NCI-H1417 (cell line): ENCODE measurements around the gene NPFF.
"Not testable (repeated sequence)": the region's sequence is repeated elsewhere in the genome, so short reads cannot be mapped to it uniquely, and the experiment has no call there.

ENCODE experiments used
- DNase-seq, 3 experiments: peaks; one replicate each; lab custom pipeline; 2025; lab: John Stamatoyannopoulos, UW

Gene NPFF

GRCh38 chr12:53506881-53507602, at the start of gene NPFF:
Gene NPFF (minus strand): TSS chr12:53507484. CDS start chr12:53507474, 10 bp downstream.
- DNase-seq = no peak

GRCh38 chr12:53552361-53553327, 45.4 kb upstream of the NPFF start:
- no peak for DNase-seq

GRCh38 chr12:53551889-53552291, 44.6 kb upstream of the NPFF start:
- no peak for DNase-seq

DNA sequence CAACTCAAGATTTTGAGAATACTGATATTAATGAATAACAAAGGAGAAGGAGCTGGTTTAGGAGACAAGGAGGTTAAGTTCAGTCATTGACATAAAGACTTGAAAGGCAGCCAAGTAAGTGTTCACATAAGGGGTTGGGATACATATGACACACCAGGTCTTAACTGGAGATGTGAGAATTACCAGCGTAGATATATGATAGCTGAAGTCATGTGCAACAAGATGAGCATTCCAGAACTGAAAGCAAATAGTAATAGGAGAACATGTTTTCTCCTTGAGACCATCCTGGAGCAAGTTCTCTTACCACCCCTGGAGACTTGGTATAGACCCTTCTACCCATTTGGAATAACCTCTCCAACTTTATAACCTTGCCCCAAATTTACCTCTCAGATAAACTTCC, 43.3 kb upstream of the NPFF start:
- DNase-seq = no peak

GRCh38 chr12:53550131-53550530, 42.8 kb upstream of the NPFF start:
- DNase-seq = not testable (repeated sequence)

DNA sequence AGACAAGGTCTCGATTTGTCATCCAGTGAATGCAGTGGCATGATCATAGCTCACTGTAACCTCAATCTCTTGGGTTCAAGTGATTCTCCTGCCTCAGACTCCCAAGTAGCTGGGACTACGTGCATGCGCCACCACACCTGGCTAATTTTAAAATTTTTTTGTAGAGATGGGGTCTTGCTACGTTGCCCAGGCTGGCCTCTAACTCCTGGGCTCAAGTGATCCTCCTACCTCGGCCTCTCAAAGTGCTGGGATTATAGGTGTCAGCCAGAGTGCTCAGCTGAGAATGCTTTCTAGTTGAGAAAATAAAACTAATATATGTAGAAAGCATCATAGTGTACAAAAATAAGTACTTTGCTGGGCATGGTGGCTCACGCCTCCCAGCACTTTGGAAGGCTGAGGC, 41.1 kb upstream of the NPFF start:
- not testable (repeated sequence) for DNase-seq

DNA sequence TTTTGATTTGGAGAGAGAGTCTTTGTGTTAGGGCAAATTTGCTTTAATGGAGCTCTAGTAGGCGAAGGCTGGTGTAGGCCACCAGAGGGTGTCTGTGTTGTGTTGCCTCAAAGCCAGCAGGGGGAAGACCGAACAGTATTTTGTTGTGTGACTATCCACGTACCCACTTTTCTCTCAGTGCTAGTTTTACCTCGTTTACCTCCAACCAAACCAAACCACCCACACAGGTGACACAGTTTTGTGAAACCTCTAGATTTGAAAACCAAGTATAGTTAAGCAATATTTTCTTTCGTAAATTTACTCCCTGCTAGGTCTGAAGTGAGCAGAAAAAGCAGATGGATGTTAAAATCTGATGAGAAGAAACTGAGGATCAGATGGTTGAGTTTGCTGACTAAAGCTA, 36.3 kb upstream of the NPFF start:
- peak; percentile 26 to 80 (median 55) for DNase-seq

- no peak for DNase-seq
Measured at GRCh38 chr12:53539526-53539925, 32.2 kb upstream of the NPFF start.

DNA sequence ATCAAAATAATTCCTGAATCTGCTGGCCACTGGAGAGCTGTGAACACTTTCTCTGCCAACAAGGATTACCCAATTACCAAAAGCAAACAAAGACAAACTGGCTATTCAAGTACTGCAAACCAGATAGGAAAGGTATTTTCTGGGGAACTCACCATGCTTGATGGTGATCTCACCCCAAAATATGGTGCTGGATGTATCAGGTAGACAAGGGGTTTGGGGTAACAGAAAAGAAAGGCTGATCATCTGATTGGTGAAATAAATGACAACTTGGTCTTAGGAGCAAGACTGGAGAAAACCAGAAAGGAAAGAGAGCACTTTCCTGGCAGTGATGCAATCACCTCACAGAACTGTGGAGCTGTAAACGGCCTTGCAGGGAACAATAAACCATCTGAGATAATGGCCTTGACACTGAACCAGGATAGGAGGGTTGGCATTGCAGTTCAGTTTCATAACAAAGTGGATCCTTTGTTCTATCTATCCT, 31.0 kb upstream of the NPFF start:
- peak in 2 of 3 experiments; percentile 77 to 83 for DNase-seq

GRCh38 chr12:53536962-53537361, 29.7 kb upstream of the NPFF start:
- DNase-seq = no peak

DNA sequence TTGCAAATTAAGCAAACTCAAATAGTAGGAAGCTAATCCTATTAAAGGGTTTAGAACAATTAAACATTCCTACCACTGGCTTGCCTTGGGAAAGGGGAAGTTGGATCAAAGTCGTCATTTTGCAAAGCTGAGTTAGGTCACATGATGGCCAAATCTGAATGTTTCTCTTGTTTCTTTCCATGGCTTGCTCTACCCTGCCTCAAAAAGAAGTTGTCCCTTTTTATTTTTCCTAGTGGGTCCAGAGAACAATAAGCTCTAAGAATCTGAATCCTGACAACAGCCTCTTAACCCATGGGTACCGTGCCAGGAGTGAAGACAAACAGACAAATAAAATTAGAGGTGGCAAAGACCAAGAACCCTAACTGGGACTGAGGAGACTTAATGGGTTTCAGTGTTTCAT, 26.2 kb upstream of the NPFF start:
- no peak for DNase-seq

DNA sequence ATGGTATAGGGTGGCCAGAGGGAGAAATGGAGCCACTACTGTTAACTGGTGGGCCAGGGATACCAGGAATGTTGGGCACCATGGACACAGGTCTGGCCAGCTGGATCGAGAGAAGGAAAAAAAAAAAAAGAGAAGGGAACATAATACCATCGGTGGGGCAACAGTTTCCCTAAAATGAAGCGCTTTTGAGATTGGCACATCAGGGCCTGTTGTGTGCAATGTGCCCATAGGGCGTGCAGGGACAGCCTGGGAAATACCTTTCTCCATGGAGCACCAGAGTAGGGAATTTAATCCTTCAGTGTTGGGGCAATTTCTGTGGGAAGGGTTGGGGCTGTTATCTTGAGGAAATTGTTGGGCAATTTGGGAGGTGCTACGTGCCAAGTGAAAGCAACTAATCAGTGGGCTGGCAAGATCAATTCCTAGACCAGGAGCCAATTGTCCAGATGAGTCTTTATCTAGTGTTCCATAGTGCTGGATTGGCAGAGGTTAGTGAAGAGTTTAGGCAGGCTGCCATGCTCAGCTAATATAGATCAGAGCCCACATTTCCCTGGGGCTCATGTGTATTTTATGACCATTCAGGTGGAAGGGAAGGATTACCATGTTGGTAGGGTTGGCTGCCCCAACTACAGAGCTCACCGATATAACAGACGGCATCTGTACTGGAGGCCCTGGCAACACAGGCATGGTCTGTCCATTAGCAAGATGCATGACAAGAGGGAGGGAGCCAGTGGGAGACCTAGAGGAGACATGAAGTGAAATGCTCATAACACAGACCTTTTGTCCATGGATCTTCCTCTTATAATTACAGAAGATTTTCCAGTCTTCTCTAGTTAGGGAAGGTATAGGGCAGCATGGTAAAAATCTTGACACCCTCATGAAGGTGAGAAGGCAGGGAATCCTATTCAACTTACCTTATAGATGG, 25.5 kb upstream of the NPFF start:
- no peak for DNase-seq

GRCh38 chr12:53532021-53532420, 24.7 kb upstream of the NPFF start:
- DNase-seq = peak in 1 of 3 experiments; percentile 9

DNA sequence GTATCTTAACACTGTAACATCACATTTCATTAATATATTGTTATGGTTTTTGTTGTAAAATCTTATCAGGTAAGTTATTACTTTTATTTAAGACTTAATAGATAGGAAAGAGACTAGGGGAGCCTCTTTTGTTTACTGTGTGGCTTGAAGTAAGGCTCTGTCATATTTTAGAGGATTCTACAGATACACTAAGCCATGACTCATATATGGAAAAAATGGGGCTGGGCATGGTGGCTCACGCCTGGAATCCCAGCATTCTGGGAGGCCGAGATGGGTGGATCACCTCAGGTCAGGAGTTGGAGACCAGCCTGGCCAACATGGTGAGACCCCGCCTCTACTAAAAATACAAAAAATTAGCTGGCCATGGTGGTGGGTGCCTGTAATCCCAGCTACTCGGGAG, 23.6 kb upstream of the NPFF start:
- no peak for DNase-seq

- DNase-seq = no peak
Measured at GRCh38 chr12:53530061-53530460, 22.8 kb upstream of the NPFF start.

- no peak for DNase-seq
Measured at GRCh38 chr12:53524476-53524875, 17.2 kb upstream of the NPFF start.

- DNase-seq = no peak
Measured at GRCh38 chr12:53523131-53523530, 15.8 kb upstream of the NPFF start.

DNA sequence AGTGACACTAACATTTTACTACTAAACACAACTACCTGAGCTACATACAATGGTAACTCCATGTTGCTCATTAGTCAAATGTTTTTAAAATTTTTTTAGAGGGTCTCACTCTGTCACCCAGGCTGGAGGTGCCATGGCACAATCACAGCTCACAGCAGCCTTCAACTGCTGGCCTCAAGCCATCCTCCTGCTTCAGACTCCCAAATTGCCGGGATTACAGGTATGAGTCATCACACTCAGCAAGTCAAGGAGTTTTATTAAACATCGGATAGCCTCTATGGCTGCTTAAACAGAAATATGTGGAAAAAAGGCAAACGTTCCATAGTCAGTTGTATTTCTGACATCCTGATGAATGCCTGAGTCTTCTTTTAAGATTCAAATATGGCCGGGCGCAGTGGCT, 11.1 kb upstream of the NPFF start:
- no peak for DNase-seq

DNA sequence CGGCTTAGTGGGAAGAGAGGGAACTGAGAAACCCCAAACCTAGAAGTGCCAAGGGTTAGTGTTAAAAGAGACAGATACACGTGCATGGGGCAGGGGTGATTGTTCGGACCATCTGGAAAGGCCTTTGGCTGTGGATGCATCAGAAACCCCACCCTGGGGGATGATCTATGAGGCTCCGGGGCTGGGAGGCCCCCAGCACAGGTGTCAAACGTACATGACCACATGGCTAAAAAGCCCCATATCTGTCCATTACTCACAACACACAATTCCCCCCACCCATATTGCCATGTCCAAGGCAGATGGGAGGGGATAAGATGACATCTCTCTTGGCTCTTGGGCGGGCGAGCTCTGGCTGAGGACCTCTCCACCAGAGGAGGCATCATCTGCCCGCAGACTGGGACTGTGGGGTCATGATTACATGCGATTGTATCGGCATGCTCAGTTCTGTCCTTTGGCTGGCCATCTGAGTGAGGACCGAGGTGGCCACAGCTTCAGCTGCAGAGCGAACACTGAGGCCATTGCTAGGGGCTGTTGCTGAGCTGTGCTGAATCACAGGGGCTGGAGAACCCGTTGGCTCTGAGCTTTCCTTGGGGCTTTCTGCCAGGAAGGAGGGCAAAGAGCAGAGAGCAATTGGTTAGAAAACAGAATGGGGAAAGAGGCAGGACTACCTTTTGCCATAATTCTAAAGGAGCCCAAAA, 9.6 kb upstream of the NPFF start:
- DNase-seq = no peak

DNA sequence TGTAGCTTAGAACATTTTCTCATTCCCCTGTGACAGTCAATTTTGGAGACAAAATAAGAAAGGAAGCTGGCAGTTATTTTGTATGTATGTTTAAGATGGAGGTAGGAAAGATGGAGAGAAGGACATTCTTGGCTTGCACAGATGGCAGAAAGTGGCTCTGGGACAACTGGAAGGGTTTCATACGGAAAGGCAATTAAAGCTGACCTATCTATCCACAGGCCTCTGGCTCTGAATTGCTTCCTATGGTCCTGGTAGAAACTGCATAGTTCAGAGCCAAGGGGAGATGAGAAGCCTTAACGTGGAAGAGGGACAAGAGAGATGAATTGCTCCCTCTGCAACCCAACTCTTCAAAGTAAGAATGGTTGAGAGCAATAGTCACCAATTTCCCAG, 8.0 kb upstream of the NPFF start:
- no peak for DNase-seq

- no peak for DNase-seq
Measured at GRCh38 chr12:53514628-53515290, 7.5 kb upstream of the NPFF start.
